Daoy (cell line): ENCODE results near the gene MMS22L. TPM values are rescaled to one million over a fixed set of nuclear protein-coding genes. Genes with fewer than 3 reads are reported as not detected.
A peak's percentile ranks its signal among the peaks of the same experiment; 100 is the strongest.

Source experiments
- DNase-seq: peaks from one replicate; pipeline ENCODE4 v3.0.0-alpha.2; 2015; ENCODE audit warnings: low read depth
- total RNA-seq: library from RNA; depleted of rRNA; stranded (reverse); fragments of >200 nt; shearing (Covaris generic); gene quantifications from 2 replicates; pipeline ENCODE4 v1.2.3, GENCODE V29; 2014

MMS22L gene
- total RNA-seq, 1 experiment from 2014 or later, result 33.1 TPM

GRCh38 chr6:97138581-97138980 lies 144.4 kb downstream of the MMS22L start:
- DNase-seq, result no peak

- DNase-seq, result no peak
Measured at GRCh38 chr6:97136626-97137358, 146.2 kb downstream of the MMS22L start.

DNA sequence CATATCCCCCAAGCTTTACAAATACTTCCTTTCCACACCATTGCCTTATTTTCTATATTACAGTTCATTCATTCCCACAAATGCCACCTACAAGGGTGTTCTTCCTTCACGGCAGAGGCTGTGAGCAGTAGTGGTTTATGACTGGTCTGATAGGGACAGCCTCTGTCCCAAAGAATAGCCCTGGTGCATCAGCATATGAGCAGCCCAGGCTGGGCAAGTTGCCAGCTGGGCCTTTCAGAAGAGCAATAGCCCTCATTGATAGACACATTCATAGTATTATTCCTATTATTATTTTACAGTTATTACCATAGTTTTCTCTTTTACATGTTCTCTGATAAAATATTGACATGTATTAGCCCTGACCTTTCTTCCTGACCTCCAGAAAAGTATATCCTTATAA lies 149.9 kb downstream of the MMS22L start:
- peak; percentile 4 for DNase-seq

DNA sequence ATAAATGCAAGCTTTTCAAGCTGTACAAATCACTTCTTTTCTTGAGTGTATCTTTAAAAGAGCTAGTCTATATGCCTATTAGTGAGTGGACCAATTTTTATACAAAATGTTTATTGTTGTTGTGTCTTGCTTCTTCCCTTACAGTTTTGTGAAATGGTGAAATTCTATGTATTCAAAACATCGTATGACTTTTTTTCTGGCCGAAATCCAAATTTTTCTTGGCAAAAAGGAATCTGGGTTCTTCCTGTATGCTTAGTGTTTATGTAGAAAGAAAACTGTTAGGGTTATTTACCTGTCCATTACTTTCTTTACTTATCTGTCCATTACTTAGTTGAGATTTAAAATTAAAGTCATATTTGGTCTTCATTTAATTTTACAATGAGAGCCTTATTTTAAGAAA lies 153.9 kb downstream of the MMS22L start:
- DNase-seq, result no peak

DNA sequence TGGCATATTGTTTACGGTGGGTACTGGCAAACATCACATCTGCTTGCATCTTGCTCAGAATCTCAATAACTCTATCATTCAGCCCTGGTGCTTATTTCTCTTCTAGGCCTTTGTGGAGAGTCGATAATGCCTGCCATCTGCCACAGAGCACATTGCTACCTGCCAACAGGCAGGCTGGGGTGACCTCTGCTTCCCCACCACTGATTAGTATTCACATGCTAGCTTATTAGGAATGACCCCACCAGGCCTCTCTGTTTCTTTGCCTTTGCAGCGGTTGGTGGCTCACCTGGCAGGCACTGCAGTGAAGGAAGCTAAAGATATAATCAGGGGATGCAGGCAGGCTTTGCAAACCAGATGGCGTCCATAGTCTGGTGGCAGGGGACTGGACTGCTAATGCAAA lies 154.5 kb downstream of the MMS22L start:
- DNase-seq, result no peak

GRCh38 chr6:97123652-97124051 lies 159.4 kb downstream of the MMS22L start:
- no peak for DNase-seq

- no peak for DNase-seq
Measured at GRCh38 chr6:97123112-97123511, 159.9 kb downstream of the MMS22L start.

DNA sequence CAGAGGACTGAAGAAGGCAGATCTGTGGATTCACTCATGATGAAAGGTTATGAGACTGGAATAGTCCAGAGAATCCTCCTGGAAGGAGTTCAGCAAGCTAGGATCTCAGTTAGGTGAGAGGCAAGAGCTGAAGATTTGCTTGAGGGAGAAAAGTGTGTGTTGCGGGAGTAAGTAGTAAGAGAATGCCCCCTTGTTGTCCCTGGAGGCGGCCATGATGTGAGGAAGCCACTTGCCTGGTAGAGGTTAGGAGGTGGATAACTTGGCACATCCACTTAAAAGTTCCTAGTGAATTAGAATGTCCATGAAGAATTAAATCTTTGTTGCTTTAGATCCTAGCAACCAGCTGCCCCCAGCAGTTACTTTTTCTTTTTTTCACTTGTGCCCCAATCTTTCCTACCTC lies 162.5 kb downstream of the MMS22L start:
- no peak for DNase-seq

- no peak for DNase-seq
Measured at GRCh38 chr6:97114645-97115044, 168.4 kb downstream of the MMS22L start.

- no peak for DNase-seq
Measured at GRCh38 chr6:97113170-97113569, 169.8 kb downstream of the MMS22L start.

DNA sequence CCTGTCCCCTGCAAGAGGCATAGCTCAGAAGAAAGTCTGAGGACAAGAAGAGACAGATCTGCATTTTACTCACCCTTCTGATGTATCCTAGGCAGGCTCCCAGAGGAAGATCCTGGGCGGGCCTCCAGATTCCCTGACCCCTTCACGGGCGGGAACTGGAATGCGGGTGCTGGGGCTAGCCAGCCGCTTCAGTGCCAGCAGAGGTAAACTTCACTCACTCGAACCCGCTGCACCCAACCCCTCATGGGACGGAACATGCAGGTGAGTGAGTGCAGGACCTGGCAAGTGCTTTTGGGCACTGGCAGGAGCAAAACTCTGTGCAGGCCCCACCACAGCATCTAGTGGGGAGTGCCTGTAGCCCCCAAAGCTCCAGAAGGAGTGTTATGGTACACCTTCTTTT lies 171.8 kb downstream of the MMS22L start:
- DNase-seq, result no peak

- no peak for DNase-seq
Measured at GRCh38 chr6:97110626-97111025, 172.4 kb downstream of the MMS22L start.

GRCh38 chr6:97110149-97110548 lies 172.9 kb downstream of the MMS22L start:
- no peak for DNase-seq

DNA sequence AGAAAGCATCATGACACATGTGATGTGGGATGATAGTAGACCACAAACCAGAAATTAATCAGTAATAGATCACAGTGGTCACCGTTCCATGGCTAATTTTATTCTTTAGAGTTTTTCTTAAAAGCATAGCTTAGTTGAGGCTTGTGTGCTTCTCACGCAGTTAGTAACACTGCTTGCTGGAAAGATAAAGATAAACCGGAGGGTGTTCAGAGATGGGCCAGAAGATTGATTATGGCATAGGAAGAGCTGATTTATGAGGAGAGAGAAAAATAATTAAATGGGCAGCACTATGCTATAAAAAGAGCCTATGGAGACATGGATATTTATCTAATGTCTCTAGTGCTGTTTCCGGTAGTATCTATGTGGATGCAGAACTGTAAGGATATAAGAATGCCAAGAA lies 173.6 kb downstream of the MMS22L start:
- DNase-seq, result no peak

GRCh38 chr6:97102145-97102790 lies 180.7 kb downstream of the MMS22L start:
- DNase-seq, result no peak

- no peak for DNase-seq
Measured at GRCh38 chr6:97100696-97101095, 182.3 kb downstream of the MMS22L start.

DNA sequence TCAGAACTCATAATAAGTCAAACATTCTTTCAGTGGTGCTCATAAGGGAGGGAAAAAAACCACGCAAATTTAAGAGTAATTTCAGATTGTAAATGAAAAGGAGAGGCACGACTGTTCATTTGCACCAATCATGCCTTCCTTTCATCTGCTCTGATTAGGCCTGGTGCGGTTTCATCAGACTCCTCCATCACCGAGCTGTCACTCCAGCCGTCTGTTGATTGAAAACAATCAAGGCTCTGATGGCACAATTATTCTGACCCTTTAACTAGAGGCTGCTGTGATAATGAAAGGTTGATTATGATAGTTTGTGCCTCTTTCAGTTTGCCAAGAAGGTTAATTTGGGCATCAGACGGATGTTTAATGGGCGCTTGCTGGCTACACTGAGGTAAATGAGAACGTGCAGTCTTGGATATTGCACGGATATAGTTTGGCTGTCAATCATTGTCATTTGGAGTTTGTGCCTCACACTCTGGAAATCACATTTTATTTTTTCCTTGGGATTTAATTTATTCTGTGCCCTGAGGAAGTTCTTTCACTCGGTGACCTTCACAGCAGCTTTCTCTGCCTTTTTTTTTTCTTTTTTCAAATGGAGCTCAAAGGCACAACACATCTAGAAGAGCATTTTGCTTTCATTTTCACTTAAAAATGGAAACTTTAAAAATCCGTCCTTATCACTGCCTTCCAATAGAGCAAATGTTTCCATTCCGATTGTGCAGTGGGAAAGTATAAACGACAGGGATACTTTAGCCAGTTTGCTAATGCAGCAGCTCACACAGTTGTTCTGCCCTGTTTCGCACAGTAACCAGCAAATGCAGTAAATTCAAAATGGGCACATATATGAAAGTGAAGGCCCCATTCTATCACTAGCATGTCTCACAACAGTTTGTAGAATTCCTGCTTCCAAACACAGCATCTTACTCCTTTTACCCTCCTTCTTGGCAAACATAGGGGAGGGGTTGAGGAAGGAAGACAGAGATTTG lies 185.7 kb downstream of the MMS22L start:
- no peak for DNase-seq

GRCh38 chr6:97095311-97095850 lies 187.6 kb downstream of the MMS22L start:
- DNase-seq, result peak; percentile 9

GRCh38 chr6:97094376-97094775 lies 188.6 kb downstream of the MMS22L start:
- DNase-seq, result no peak

- no peak for DNase-seq
Measured at GRCh38 chr6:97092673-97093305, 190.2 kb downstream of the MMS22L start.
